Purkinje cell (primary cell): ENCODE results near the gene GOPC. TPM values are rescaled to one million over a fixed set of nuclear protein-coding genes. Genes with fewer than 3 reads are reported as not detected.

Source experiments
- polyA plus RNA-seq: library from polyadenylated mRNA; unstranded; fragments of >200 nt; fragmentation: Nextera tagmentation; gene quantifications from 2 replicates; pipeline ENCODE4 v1.2.1, GENCODE V29; 2014

Gene GOPC
- 20.0 and 24.5 TPM in 2 replicates for polyA plus RNA-seq

GRCh38 chr6:117602151-117602898, at the start of gene GOPC:
Gene GOPC (minus strand): TSS chr6:117602511. CDS start chr6:117602288, 223 bp downstream.

Other genes starting within 250 kb of the GOPC start
- gene ROS1, start 176.6 kb downstream of the GOPC start, polyA plus RNA-seq: 0.42 TPM in 1 of 2 replicates, not detected in the other
- gene DCBLD1, start 119.8 kb downstream of the GOPC start, polyA plus RNA-seq: 1.2 TPM in 1 of 2 replicates, not detected in the other
- 27.3 and 31.5 TPM in 2 replicates for gene NUS1, start 73.0 kb upstream of the GOPC start, polyA plus RNA-seq